Measurements from ENCODE around the gene CRIM1.

GRCh38 chr2:36535099-36535498, 179.5 kb downstream of the CRIM1 start:
- TF ChIP-seq CTCF (IDR thresholded peaks at IDR 0.05) (no peak), REST (IDR thresholded peaks at IDR 0.05) (no peak), SMC3 (IDR thresholded peaks at IDR 0.05) (no peak), E2F6 (IDR thresholded peaks at IDR 0.05; ENCODE audit: borderline replicate concordance, low read depth) (no peak), EP300 (IDR thresholded peaks at IDR 0.05) (no peak), KDM1A (IDR thresholded peaks at IDR 0.05; ENCODE audit: low read depth) (no peak), PBX3 (IDR thresholded peaks at IDR 0.05) (no peak), MYC (IDR thresholded peaks at IDR 0.05; ENCODE audit: borderline replicate concordance, low read length) (no peak), CHD4 (IDR thresholded peaks at IDR 0.05; ENCODE audit: borderline replicate concordance) (no peak)
